Omental fat pad (tissue), 4 donors: ENCODE data around the gene XPO5. TPM values are rescaled to one million over a fixed set of nuclear protein-coding genes. Genes with fewer than 3 reads are reported as not detected.

Experiments used
- ATAC-seq: fragments of 150-250 bp; one replicate; pipeline ENCODE4 v1.9.1; 2016; ENCODE audit warnings: mild to moderate bottlenecking, moderate library complexity; ENCODE audit not compliant: low FRiP score
- DNase-seq: peaks from one replicate; pipeline ENCODE4 v3.0.0-alpha.2; 2019; ENCODE audit warnings: low spot score
- CTCF ChIP-seq, 3 donors: fragments of 450-650 bp; IDR thresholded peaks; one replicate each; pipeline ENCODE4 v1.5.1; 2016 to 2017; ENCODE audit warnings: antibody characterized with exemption in 3 of 3, mild to moderate bottlenecking in 3 of 3, moderate library complexity in 2 of 3
- total RNA-seq, 4 donors: library from RNA; depleted of rRNA; stranded (reverse); fragments of >200 nt; gene quantifications; one replicate each; pipeline ENCODE4 v1.1.0, GENCODE V29; 2016

XPO5 gene
- total RNA-seq, 4 donors from 2014 or later: 16.1 to 138 (median 21.9) TPM

- ATAC-seq (peak; percentile 92), DNase-seq (no peak)
- TF ChIP-seq CTCF (IDR thresholded peaks at IDR 0.05): no peak
These were observed 9.2 kb upstream of the XPO5 start for GRCh38 chr6:43584892-43585570.

GRCh38 chr6:43582911-43583310 lies 7.1 kb upstream of the XPO5 start:
- no peak for ATAC-seq
- no peak for DNase-seq
- no peak for TF ChIP-seq CTCF (IDR thresholded peaks at IDR 0.05)

- no peak for TF ChIP-seq CTCF (IDR thresholded peaks at IDR 0.05)
- ATAC-seq: no peak
- DNase-seq: no peak
These were observed 3.3 kb upstream of the XPO5 start for GRCh38 chr6:43579171-43579570.

GRCh38 chr6:43578748-43579147 lies 2.9 kb upstream of the XPO5 start:
- no peak for ATAC-seq
- DNase-seq: no peak
- no peak for TF ChIP-seq CTCF (IDR thresholded peaks at IDR 0.05)

GRCh38 chr6:43575105-43575771 lies 600 bp downstream of the XPO5 start:
- DNase-seq (peak; percentile 58), ATAC-seq (peak; percentile 76)
- no peak for TF ChIP-seq CTCF (IDR thresholded peaks at IDR 0.05)

- DNase-seq: no peak
- TF ChIP-seq CTCF (IDR thresholded peaks at IDR 0.05): no peak
- ATAC-seq: no peak
These were observed 3.8 kb downstream of the XPO5 start for GRCh38 chr6:43572015-43572414.
